CD4-positive, alpha-beta T cell treated with Interleukin-17A for 1 hour (primary cell): Measurements from ENCODE around the gene DAB1.

ENCODE experiments used
- DNase-seq: peaks from one replicate; pipeline ENCODE4 v3.0.0-alpha.2; 2020

DAB1 gene

GRCh38 chr1:57157818-57158603 lies 265.8 kb downstream of the DAB1 start:
- no peak for DNase-seq

- DNase-seq, result no peak
Observed at GRCh38 chr1:57156907-57157306, 267.0 kb downstream of the DAB1 start.

DNA sequence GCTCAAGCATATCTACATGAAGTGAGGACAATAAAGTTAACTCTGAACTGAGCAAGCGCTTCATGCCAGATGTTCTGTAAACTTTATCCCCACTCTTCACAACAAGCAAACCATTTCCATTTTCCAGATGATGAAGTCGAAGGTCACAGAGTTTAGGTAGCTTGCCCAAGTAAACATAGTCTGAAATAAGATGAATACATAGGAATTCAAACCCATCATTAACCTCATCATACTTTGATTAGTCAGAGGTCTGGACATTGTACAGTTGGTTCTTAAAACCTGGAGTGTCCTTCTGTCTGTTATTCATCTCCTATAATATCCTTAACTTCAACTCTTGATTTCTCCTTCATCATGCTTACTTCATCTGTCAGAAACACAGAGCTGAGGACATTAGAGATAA lies 277.8 kb downstream of the DAB1 start:
- DNase-seq, result no peak

- DNase-seq, result no peak
Observed at GRCh38 chr1:57142999-57143398, 280.9 kb downstream of the DAB1 start.

DNA sequence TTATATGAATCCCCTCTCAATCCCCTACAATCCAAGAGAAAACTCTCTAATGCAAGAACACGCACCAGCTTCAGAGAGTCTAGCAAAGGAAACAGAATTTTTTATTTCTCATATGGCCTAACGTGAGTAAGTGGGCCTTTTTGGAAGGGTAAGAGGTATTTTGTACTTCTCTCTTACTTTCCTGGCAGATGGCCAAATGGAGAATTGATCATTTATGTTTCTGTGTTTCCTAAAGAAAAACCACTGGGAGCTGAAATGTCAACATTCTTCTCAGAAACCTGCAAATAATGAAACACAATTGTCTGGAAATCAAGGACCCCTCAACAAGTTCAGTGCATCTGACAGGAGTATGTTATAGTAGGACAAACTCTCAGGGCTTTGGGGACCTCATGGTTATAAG lies 281.7 kb downstream of the DAB1 start:
- no peak for DNase-seq

GRCh38 chr1:57138432-57139078 lies 285.3 kb downstream of the DAB1 start:
- no peak for DNase-seq

DNA sequence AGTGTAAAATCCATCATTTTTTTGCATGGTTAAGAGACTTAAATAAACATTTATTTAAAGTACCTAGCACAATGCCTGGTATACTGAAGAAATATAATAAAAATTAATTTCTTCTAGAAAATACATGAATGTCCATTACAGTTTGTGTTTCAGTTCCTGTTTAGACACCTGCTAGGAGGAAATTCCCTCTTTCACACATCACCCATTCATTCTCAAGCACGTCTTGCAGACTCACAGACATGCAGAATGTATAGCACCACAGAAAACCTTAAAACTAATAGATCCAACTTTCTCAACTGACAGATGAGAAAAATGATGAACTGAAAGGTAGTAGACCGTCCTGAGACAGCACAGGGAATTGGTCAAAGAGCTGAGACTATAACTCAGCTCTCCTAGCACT lies 285.9 kb downstream of the DAB1 start:
- no peak for DNase-seq

DNA sequence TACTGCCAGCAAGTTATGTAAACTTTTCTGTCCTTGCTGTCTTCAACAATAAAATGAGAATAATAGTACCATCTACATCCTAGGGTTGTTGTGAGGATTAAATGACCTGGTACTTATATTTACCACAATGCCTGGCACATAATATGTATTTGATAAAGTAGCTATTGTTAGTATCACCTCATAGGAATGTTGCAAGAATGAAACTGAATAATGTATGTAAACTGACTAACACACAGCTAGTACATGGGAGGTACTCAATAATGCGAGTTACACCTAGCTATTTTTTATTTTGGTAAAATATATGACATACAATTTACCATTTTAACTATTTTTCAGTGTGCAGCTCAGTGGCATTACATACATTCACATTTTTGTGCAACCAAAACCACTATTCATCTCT lies 289.1 kb downstream of the DAB1 start:
- DNase-seq, result no peak

GRCh38 chr1:57133686-57134085 lies 290.2 kb downstream of the DAB1 start:
- no peak for DNase-seq

GRCh38 chr1:57132993-57133622 lies 290.8 kb downstream of the DAB1 start:
- DNase-seq, result no peak

GRCh38 chr1:57131701-57132394 lies 292.0 kb downstream of the DAB1 start:
- no peak for DNase-seq

DNA sequence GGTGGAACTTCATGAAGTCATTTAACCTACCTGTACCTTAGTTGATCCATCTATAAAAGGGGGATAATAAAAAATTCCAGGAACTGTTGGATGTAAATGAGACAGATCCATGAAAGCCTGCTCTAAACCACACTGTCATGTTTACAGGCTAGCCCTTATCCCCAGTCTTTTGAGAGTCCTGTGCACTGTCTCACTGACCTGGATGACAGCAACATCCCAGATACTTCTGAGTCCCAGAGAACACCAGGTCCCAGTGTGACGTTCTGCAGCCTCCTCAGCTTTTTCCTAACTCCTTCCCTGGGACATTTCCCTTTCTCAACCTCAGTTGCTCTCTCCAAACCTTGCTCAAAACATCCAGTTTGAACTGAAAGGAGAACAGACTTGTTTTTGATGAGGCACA lies 292.6 kb downstream of the DAB1 start:
- no peak for DNase-seq

DNA sequence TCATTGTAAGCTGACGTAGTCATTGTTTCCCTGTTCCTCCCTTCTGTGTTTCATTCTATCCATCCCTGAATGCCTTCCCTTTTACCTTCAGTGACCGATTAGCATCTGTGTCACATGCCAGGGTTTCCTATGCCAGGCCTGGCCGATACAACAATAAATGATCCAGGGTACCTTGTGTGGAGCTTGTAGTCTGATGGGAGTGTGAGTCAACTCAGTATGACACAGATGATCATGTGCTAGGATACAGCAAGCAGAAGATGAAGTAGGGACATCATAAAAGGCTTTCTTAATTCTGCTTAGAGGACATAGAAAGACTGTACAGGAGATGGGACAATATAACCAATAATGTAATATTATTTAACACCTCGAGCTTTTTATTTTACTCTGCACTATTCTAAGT lies 294.0 kb downstream of the DAB1 start:
- no peak for DNase-seq

GRCh38 chr1:57127976-57128375 lies 295.9 kb downstream of the DAB1 start:
- no peak for DNase-seq

- no peak for DNase-seq
Observed at GRCh38 chr1:57124768-57125446, 299.0 kb downstream of the DAB1 start.

DNA sequence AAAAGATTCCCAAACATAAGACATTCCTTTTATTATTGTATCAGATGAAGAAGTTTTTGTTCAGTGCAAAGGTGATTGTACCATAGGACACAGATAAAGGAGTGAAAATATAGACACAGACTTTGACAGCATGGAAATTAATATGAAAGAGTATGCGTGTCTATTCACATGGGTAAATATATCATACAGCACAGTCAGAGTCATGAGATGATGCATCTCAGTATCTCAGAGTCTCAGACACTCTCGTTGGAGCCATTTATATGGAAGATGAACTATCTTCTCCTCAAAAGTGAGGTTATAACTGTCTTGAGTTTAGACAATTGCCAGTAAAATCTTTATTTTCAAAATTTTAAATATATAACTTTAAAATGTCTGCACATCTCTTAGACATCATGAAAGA lies 299.7 kb downstream of the DAB1 start:
- DNase-seq, result no peak

- no peak for DNase-seq
Observed at GRCh38 chr1:57122031-57122430, 301.8 kb downstream of the DAB1 start.

GRCh38 chr1:57118948-57119603 lies 304.8 kb downstream of the DAB1 start:
- DNase-seq, result no peak

GRCh38 chr1:57117753-57118152 lies 306.1 kb downstream of the DAB1 start:
- no peak for DNase-seq

DNA sequence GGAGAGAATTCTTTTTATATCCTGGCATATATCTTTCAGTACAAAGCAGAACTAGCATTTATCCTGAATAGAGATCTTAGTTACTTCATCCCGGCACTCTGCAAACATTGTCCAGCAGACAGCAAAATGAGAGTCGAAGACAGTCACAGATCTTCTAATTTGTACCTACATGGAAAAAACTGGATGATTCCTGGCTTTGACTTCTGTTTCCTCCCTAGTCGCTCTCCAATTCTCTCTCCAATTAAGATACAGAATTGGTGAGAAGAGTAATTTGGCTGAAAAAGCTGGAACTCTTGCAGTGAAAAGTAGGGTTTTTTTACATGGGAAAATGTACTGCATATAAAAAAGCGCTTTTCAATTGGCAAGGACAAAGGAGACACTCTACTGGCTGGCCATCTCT lies 307.0 kb downstream of the DAB1 start:
- DNase-seq, result no peak

- no peak for DNase-seq
Observed at GRCh38 chr1:57115030-57115614, 308.7 kb downstream of the DAB1 start.

GRCh38 chr1:57112148-57112547 lies 311.7 kb downstream of the DAB1 start:
- no peak for DNase-seq
